Measurements from ENCODE around the gene ADAMTS9.

- TF ChIP-seq CTCF (IDR thresholded peaks at IDR 0.05), result no peak
- TF ChIP-seq POLR2A (IDR thresholded peaks at IDR 0.05), result no peak
Observed at GRCh38 chr3:64612082-64612860, 75.5 kb downstream of the ADAMTS9 start.

Measured in sigmoid colon (tissue), 3 donors.